NCI-H1092 treated with DMSO at 0.1 percent for 48 hours (cell line): Measurements from ENCODE around the gene MX2.
"Not testable (repeated sequence)": the region's sequence is repeated elsewhere in the genome, so short reads cannot be mapped to it uniquely, and the experiment has no call there.

ENCODE experiments used
- DNase-seq: peaks from one replicate; lab custom pipeline; 2025; lab: John Stamatoyannopoulos, UW

Gene MX2

DNA sequence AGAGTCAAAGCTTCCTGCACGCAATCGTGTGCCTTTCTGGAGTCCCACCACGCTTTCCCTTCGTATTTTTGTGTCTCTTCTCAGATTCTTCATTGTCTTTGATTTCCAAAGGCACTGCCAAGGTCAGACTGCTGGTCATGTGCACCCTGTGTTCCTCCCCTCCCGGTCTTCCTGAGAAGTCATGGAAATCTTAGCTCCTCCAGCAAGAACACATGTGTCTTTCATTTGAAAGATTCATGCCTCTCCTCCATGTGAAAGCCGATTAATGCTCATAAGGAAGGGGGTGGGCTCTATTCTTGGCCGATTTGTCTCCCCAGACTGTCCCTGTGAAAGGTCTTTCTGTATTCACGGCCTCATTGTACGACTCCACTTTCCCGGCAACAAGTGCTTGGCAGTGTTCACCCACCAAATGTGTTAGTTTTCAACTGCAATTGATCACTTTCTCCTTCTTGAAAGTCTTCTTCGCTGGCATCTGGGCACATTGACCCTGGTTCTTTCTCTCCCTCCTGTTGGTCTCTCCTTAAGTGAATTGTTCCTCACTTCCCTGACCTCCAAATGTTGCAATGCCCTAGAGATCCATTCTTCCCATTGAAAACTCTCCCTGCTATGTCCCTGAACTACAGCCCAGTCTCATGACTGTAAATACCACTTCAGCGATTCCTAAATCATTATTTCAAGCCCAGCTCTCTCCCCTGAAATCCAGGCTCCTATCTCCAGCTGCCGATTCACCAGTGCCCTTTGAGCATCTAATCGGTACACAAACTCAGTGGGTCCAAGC, 25.4 kb downstream of the MX2 start:
- DNase-seq: no peak

- no peak for DNase-seq
Observed at GRCh38 chr21:41387824-41388223, 26.0 kb downstream of the MX2 start.

DNA sequence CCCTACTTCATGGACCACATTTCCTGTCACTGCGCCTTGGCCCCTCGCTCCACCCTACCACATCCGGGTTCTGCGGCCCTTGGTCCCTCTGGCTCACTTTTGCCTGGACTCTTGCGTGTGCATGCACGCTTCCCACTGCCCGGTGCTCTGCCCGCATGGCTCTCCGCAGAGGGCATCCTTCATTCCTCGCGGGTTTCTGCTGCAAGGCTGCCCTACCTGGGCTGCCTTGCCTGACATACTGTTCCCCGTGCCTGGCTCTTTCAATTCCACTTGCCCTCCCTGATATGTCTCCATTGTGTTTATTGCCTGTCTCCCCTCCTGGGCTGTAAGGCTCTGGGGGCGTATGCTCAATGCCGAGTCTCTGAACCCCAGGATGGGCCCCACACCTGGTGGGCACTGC, 26.4 kb downstream of the MX2 start:
- DNase-seq: no peak

GRCh38 chr21:41390043-41390639, 28.3 kb downstream of the MX2 start:
- DNase-seq: no peak

GRCh38 chr21:41393876-41394465, 32.1 kb downstream of the MX2 start:
- no peak for DNase-seq

- DNase-seq: no peak
Observed at GRCh38 chr21:41396558-41397075, 34.8 kb downstream of the MX2 start.

- no peak for DNase-seq
Observed at GRCh38 chr21:41397471-41397891, 35.7 kb downstream of the MX2 start.

GRCh38 chr21:41398251-41398650, 36.4 kb downstream of the MX2 start:
- DNase-seq: no peak

GRCh38 chr21:41398831-41399230, 37.0 kb downstream of the MX2 start:
- DNase-seq: no peak

DNA sequence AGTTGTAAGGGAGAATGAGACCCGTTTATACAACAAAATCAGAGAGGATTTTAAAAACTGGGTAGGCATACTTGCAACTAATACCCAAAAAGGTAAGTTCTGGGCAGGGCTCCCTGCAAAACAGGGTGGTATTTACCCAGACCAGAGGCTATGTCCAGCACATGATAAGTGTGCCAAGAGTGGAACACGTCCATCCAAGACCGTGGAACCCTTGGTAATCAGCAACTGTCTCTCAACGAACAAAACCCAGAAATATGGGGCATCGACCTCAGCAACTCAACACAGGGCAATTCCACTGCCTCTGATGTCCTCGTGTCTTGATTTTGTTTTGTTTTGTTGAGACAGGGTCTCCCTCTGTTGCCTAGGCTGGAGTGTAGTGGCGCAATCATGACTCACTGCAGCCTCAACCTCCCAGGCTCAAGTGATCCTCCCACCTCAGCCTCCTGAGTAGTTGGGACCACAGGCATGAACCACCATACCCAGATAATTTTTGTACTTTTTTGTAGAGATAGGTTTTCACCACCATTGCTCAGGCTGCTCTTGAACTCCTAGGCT, 37.5 kb downstream of the MX2 start:
- no peak for DNase-seq

DNA sequence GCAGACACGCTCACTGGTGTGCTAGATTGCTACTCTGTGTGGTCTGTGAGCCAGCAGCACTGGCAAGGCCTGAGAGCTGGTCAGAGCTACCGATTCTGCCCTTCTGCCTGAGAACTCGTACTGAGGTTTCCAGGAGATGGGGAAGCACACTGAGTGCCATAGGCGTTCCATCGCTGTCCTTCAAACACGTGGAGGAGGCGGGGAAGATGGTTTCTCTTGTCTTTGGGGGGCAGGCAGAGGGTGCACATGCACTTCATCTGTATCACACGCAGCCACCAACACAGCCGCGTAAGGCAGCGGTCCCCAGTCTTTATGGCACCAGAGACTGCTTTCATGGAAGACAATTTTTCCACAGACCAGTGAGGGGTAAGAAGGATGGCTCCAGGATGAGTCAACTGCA, 40.4 kb downstream of the MX2 start:
- no peak for DNase-seq

DNA sequence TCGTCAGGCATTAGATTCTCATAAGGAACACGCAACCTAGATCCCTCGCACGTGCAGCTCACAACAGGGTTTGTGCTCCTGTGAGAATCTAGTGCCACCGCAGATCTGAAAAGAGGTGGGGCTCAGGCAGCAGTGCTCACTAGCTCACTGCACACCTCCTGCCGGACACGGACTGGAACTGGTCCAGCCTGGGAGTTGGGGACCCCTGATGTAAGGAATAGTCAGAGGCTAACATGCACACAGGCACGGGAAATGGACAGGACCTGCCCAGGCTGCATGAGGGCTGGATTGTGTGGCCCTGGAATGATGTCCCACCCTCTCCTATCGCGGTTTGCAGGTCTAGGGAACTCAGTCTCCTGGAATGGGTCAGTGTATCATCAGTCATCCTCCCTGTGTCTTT, 41.0 kb downstream of the MX2 start:
- DNase-seq: no peak

- no peak for DNase-seq
Observed at GRCh38 chr21:41403331-41403730, 41.5 kb downstream of the MX2 start.

DNA sequence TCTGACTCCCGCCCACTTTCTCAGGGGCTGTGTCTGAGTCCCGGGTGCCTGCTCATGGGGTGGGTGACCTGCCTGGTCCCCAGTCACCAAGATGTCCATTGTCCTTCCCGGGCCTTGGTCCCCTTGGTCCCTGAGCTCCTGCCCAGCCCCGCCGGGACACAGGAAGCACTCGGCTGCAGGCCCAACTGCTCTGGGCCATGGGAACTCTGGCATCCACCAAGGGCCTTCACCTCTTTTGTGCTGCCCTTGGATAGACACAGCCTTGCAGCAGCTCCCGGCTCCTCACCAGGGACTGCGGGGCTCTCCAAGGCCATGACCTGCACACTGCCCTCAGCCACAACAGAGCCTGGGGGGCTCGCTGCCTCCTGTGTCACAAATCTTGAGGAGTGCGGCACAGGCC, 42.1 kb downstream of the MX2 start:
- no peak for DNase-seq

DNA sequence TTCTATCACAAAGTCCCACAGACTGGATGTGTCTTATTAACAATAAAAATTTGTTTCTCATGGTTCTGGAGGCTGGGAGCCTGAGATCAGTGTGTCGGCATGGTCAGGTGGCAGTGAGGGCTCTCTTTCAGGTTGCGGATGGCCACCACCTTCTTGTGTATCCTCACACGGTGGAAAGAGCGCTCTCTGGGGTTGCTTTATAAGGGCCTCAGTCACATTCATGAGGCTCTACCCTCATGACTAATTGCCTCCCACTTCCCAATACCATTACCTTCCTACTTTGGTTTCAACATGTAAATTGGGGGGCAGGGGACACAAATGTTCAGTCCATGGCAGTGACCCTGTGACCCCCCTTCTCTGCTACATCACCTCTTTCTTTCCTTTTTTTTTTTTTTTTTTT, 43.5 kb downstream of the MX2 start:
- no peak for DNase-seq

- DNase-seq: no peak
Observed at GRCh38 chr21:41406340-41406739, 44.5 kb downstream of the MX2 start.

- no peak for DNase-seq
Observed at GRCh38 chr21:41407541-41408460, 46.0 kb downstream of the MX2 start.

DNA sequence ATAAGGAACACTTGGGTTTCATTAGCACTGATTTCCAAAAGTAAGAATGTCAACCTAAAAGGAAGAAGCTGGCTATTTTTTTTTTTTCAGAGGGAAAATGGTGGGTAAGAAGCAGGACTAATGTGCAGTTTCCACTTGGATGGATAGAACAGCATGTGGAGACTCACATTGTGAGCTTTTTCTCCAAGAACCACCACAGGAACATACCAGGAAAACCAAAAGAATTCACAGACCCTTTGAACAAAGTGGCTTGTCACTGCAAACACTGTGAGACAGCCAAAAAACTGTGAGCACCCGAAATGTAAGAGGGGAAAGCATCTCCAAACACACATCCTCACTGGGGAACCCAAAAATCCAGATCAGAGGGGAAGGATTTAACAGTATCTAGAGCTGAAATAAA, 48.5 kb downstream of the MX2 start:
- no peak for DNase-seq

DNA sequence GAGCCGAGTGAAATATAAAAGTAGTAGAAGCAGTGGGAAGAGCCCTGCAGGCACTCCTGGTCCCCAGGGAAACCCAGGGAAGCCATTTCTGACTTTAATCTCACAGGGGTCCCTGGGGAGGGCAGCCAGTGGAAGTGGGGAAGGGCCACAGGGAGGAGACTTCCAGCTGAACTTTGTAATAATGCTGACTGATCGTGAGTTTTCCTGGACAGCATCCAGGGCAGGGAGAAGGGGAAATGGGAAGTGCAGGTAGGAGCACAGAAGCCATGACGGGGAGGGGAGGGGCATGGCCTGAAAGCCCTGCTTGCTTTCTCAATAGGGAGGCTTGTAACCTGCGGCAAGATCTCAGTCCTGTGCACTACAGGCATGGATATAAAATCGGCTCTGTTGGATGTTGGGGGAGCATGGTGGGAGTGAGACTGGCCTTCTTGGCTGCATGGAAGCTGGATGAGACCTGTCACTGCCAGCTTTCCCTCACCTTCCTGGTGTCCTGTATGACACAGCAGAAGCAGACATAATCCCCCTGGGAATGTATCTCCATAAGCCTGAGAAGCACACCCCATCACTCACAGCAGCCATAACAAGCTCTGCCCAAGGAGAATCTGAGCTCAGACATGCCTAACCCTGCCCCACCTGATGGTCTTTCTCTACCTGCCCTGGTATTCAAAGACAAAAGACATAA, 49.1 kb downstream of the MX2 start:
- no peak for DNase-seq

GRCh38 chr21:41411449-41412089, 49.7 kb downstream of the MX2 start:
- no peak for DNase-seq

GRCh38 chr21:41417505-41417904, 55.7 kb downstream of the MX2 start:
- DNase-seq: not testable (repeated sequence)
